Fibroblast of lung (primary cell): ENCODE results near the gene CETN1. TPM values are rescaled to one million over a fixed set of nuclear protein-coding genes. Genes with fewer than 3 reads are reported as not detected.

Experiments
- DNase-seq, 2 donors: peaks; one replicate each; pipeline versions ENCODE4 v3.0.0 to v3.0.0-alpha.2; 2010; ENCODE audit warnings: low read depth in 2 of 2
- H2AFZ ChIP-seq: 2 replicates; pipeline ENCODE4 v1.5.1; 2012; ENCODE audit warnings: low read length, control low read depth, inconsistent platforms
- H3K27ac ChIP-seq: 2 replicates; pipeline ENCODE4 v1.5.1; 2011; ENCODE audit warnings: low read length, control low read depth; ENCODE audit not compliant: insufficient read depth
- H3K27me3 ChIP-seq: 2 replicates; pipeline ENCODE4 v1.5.1; 2011; ENCODE audit warnings: mild to moderate bottlenecking, low read length; ENCODE audit not compliant: control insufficient read depth, insufficient read depth
- H3K36me3 ChIP-seq: 2 replicates; pipeline ENCODE4 v1.5.1; 2011; ENCODE audit warnings: low read length; ENCODE audit not compliant: control insufficient read depth, insufficient read depth
- H3K4me1 ChIP-seq: 2 replicates; pipeline ENCODE4 v1.5.1; 2011; ENCODE audit warnings: low read length; ENCODE audit not compliant: control insufficient read depth, insufficient read depth; ENCODE audit errors: extremely low read depth
- H3K4me2 ChIP-seq: 2 replicates; pipeline ENCODE4 v1.5.1; 2011; ENCODE audit warnings: low read length, control low read depth; ENCODE audit not compliant: insufficient read depth; ENCODE audit errors: extremely low read depth
- H3K4me3 ChIP-seq, 4 experiments: fragments of 200-600 bp in 1 of 4; sonication (generic) in 1 of 4; replicated peaks in 1 of 4; 2 replicates each; pipeline ENCODE4 v1.5.1; 2011 to 2016; ENCODE audit warnings: low read length in 4 of 4, low read depth in 3 of 4, mild to moderate bottlenecking in 3 of 4, control low read depth in 2 of 4, inconsistent platforms in 1 of 4, mixed read lengths in 1 of 4; ENCODE audit not compliant: insufficient read depth in 1 of 4; ENCODE audit errors: control extremely low read depth in 1 of 4
- H3K79me2 ChIP-seq: 2 replicates; pipeline ENCODE4 v1.5.1; 2012; ENCODE audit warnings: mild to moderate bottlenecking, low read length, inconsistent platforms; ENCODE audit not compliant: control insufficient read depth, insufficient read depth
- H3K9ac ChIP-seq: 2 replicates; pipeline ENCODE4 v1.5.1; 2011; ENCODE audit warnings: mild to moderate bottlenecking, low read length, control low read depth; ENCODE audit not compliant: insufficient read depth
- H3K9me3 ChIP-seq: 2 replicates; pipeline ENCODE4 v1.5.1; 2012; ENCODE audit warnings: low read depth, low read length; ENCODE audit not compliant: control insufficient read depth, insufficient read depth
- H4K20me1 ChIP-seq: 2 replicates; pipeline ENCODE4 v1.5.1; 2011; ENCODE audit warnings: low read length; ENCODE audit not compliant: control insufficient read depth, insufficient read depth; ENCODE audit errors: extremely low read depth
- EZH2 ChIP-seq: IDR thresholded peaks from 2 replicates; pipeline ENCODE4 v1.5.1; 2012; ENCODE audit warnings: low read length, control low read depth, mild to moderate bottlenecking; ENCODE audit errors: missing control alignments
- polyA plus RNA-seq, 2 donors: library from polyadenylated mRNA; depleted of rRNA in 1 of 2; stranded (reverse) in 1 of 2; unstranded in 1 of 2; fragments of >200 nt; gene quantifications; 2 replicates each; pipeline ENCODE4 v1.2.1, GENCODE V29; 2011 to 2012; ENCODE audit warnings: missing spikeins in 1 of 2
- total RNA-seq: library from RNA; depleted of rRNA; stranded (reverse); fragments of >200 nt; gene quantifications from 2 replicates; pipeline ENCODE4 v1.2.1, GENCODE V29; 2014
- TF ChIP-seq, protein P1 (sequence below), 2 donors: IDR thresholded peaks in 1 of 2; conservative IDR thresholded peaks in 1 of 2; 1 replicate in 1 of 2; 2 replicates in 1 of 2; pipeline ENCODE4 v1.5.1; 2011 to 2012; ENCODE audit warnings: low read length in 2 of 2, control low read depth in 1 of 2, inconsistent platforms in 1 of 2, low read depth in 1 of 2, mild to moderate bottlenecking in 1 of 2

Gene CETN1
- total and polyA plus RNA-seq, 2 donors (not counting 1 experiment from before 2014, with no cell fraction given), result not detected

GRCh38 chr18:621291-622043 lies 41.3 kb downstream of the CETN1 start:
- Histone ChIP-seq H3K4me3 (no peak overlapping the region), H2AFZ (no peak overlapping the region), H3K9ac (no peak overlapping the region), H3K27me3 (no peaks in the 10 kb centered on the region), H3K9me3 (no peaks in the 10 kb centered on the region), H3K36me3 (no peaks in the 10 kb centered on the region), H4K20me1 (no peaks in the 10 kb centered on the region), H3K27ac (peak overlapping the region; percentile 18), H3K79me2 (no peaks in the 10 kb centered on the region), H3K4me2 (peak overlapping the region; percentile 40), H3K4me1 (peaks cover 2% of the 10 kb centered on the region)
- peak; percentile 48 to 52 for DNase-seq
- TF ChIP-seq EZH2, result no peak
- TF ChIP-seq, protein P1, sequence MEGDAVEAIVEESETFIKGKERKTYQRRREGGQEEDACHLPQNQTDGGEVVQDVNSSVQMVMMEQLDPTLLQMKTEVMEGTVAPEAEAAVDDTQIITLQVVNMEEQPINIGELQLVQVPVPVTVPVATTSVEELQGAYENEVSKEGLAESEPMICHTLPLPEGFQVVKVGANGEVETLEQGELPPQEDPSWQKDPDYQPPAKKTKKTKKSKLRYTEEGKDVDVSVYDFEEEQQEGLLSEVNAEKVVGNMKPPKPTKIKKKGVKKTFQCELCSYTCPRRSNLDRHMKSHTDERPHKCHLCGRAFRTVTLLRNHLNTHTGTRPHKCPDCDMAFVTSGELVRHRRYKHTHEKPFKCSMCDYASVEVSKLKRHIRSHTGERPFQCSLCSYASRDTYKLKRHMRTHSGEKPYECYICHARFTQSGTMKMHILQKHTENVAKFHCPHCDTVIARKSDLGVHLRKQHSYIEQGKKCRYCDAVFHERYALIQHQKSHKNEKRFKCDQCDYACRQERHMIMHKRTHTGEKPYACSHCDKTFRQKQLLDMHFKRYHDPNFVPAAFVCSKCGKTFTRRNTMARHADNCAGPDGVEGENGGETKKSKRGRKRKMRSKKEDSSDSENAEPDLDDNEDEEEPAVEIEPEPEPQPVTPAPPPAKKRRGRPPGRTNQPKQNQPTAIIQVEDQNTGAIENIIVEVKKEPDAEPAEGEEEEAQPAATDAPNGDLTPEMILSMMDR (conservative IDR thresholded peaks at IDR 0.05 in 1 of 2, IDR thresholded peaks at IDR 0.05 in 1 of 2; ENCODE audit: low read depth in 1 of 2, low read length in 2 of 2), result no peak

- Histone ChIP-seq H3K4me2 (no peak overlapping the region), H3K9ac (no peak overlapping the region), H3K4me1 (peaks cover 2% of the 10 kb centered on the region), H3K27ac (no peak overlapping the region), H3K79me2 (no peaks in the 10 kb centered on the region), H3K36me3 (no peaks in the 10 kb centered on the region), H4K20me1 (no peaks in the 10 kb centered on the region), H3K27me3 (no peaks in the 10 kb centered on the region), H3K9me3 (no peaks in the 10 kb centered on the region), H2AFZ (no peak overlapping the region), H3K4me3 (no peak overlapping the region)
- TF ChIP-seq, protein P1 (conservative IDR thresholded peaks at IDR 0.05 in 1 of 2, IDR thresholded peaks at IDR 0.05 in 1 of 2; ENCODE audit: low read depth in 1 of 2, low read length in 2 of 2), result no peak
- TF ChIP-seq EZH2, result no peak
- no peak for DNase-seq
Measured at GRCh38 chr18:622289-622688, 42.1 kb downstream of the CETN1 start.

DNA sequence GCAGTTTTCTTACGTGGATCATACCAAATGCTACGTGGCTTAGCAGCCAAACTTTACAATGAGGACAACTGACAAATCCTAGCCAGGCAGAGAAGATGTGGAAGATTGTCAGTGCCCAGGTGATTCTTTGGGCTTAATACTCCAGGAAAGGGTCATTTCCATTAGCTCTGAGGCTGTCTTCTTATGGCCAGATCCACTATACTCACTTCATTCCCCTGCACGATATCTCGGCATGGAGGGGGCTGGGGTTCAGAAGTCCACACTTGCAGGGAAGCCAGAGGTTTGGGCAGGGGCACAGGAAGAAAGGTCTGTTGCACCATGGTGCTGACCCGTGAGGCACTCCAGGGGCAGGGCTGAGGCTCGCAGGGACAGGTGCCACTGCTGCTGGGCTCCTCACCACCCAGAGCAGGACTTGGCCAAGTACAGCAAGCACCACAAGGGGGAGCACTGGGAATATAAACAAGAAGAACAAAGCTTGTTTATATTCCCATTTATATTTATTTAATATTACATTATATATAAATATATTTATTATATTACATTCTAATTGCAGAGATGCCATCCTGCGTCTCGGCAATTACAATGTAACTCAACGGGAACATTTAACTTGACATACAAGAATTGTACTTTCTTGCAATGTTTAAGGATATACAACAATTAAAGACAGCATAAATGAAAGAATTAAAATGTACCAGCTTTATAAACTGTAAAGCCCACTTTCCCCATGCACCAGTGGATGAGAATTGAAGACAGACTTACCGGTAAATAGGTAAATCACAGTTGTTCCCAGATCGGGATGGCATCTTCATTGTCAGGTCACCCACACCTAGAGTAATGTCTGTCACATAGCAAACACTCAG lies 43.8 kb downstream of the CETN1 start:
- H3K36me3 ChIP-seq, result no peaks in the 10 kb centered on the region
- no peak overlapping the region for H2AFZ ChIP-seq
- peaks cover 2% of the 10 kb centered on the region for H3K4me1 ChIP-seq
- H3K27ac ChIP-seq, result no peak overlapping the region
- H3K79me2 ChIP-seq, result no peaks in the 10 kb centered on the region
- no peak overlapping the region for H3K9ac ChIP-seq
- H3K4me3 ChIP-seq, result no peak overlapping the region
- TF ChIP-seq, protein P1 (conservative IDR thresholded peaks at IDR 0.05 in 1 of 2, IDR thresholded peaks at IDR 0.05 in 1 of 2; ENCODE audit: low read depth in 1 of 2, low read length in 2 of 2), result peak; percentile 73 to 76
- TF ChIP-seq EZH2, result no peak
- no peaks in the 10 kb centered on the region for H3K27me3 ChIP-seq
- no peaks in the 10 kb centered on the region for H3K9me3 ChIP-seq
- H4K20me1 ChIP-seq, result no peaks in the 10 kb centered on the region
- no peak overlapping the region for H3K4me2 ChIP-seq
- DNase-seq, result peak; percentile 58 to 85
